ENCODE measurements around the gene OR6K2. TPM values are rescaled to one million over a fixed set of nuclear protein-coding genes. Genes with fewer than 3 reads are reported as not detected.

Gene OR6K2
- total and polyA plus RNA-seq, 2 of the 4 experiments (the other 2 are of a cell fraction): not detected

Other genes starting within 250 kb of the OR6K2 start
- not detected in 2 replicates for gene OR10K1, start 238.8 kb downstream of the OR6K2 start, total RNA-seq (2012; rRNA removed)
- not detected in 2 replicates for gene OR10K1, start 238.8 kb downstream of the OR6K2 start, polyA plus RNA-seq (2012; rRNA removed)
- gene OR10R2, start 228.4 kb downstream of the OR6K2 start, total RNA-seq (2012; rRNA removed): not detected in 2 replicates
- not detected in 2 replicates for gene OR10R2, start 228.4 kb downstream of the OR6K2 start, polyA plus RNA-seq (2012; rRNA removed)
- not detected in 2 replicates for gene OR6Y1, start 146.2 kb downstream of the OR6K2 start, total RNA-seq (2012; rRNA removed)
- not detected in 2 replicates for gene OR6Y1, start 146.2 kb downstream of the OR6K2 start, polyA plus RNA-seq (2012; rRNA removed)
- gene OR6P1, start 130.1 kb downstream of the OR6K2 start, total RNA-seq (2012; rRNA removed): not detected in 2 replicates
- not detected in 2 replicates for gene OR6P1, start 130.1 kb downstream of the OR6K2 start, polyA plus RNA-seq (2012; rRNA removed)
- not detected in 2 replicates for gene OR10X1, start 120.8 kb downstream of the OR6K2 start, total RNA-seq (2012; rRNA removed)
- gene OR10X1, start 120.8 kb downstream of the OR6K2 start, polyA plus RNA-seq (2012; rRNA removed): not detected in 2 replicates
- not detected in 2 replicates for gene OR10Z1, start 95.4 kb downstream of the OR6K2 start, total RNA-seq (2012; rRNA removed)
- gene OR10Z1, start 95.4 kb downstream of the OR6K2 start, polyA plus RNA-seq (2012; rRNA removed): not detected in 2 replicates
- gene SPTA1, start 13.9 kb downstream of the OR6K2 start, total RNA-seq (2012; rRNA removed): not detected in 2 replicates
- not detected in 2 replicates for gene SPTA1, start 13.9 kb downstream of the OR6K2 start, polyA plus RNA-seq (2012; rRNA removed)
- gene OR6K3, start 20.1 kb upstream of the OR6K2 start, total RNA-seq (2012; rRNA removed): not detected in 2 replicates
- not detected in 2 replicates for gene OR6K3, start 20.1 kb upstream of the OR6K2 start, polyA plus RNA-seq (2012; rRNA removed)
- not detected in 2 replicates for gene OR6K6, start 54.1 kb upstream of the OR6K2 start, total RNA-seq (2012; rRNA removed)
- gene OR6K6, start 54.1 kb upstream of the OR6K2 start, polyA plus RNA-seq (2012; rRNA removed): not detected in 2 replicates
- not detected in 2 replicates for gene OR6N1, start 71.5 kb upstream of the OR6K2 start, total RNA-seq (2012; rRNA removed)
- gene OR6N1, start 71.5 kb upstream of the OR6K2 start, polyA plus RNA-seq (2012; rRNA removed): not detected in 2 replicates
- gene OR6N2, start 80.6 kb upstream of the OR6K2 start, total RNA-seq (2012; rRNA removed): not detected in 2 replicates
- gene OR6N2, start 80.6 kb upstream of the OR6K2 start, polyA plus RNA-seq (2012; rRNA removed): not detected in 2 replicates
- not detected in 2 replicates for gene MNDA, start 130.7 kb upstream of the OR6K2 start, total RNA-seq (2012; rRNA removed)
- gene MNDA, start 130.7 kb upstream of the OR6K2 start, polyA plus RNA-seq (2012; rRNA removed): not detected in 2 replicates
- not detected in 2 replicates for gene PYHIN1, start 230.9 kb upstream of the OR6K2 start, total RNA-seq (2012; rRNA removed)
- gene PYHIN1, start 230.9 kb upstream of the OR6K2 start, polyA plus RNA-seq (2012; rRNA removed): not detected in 2 replicates

Data from IMR-90 (cell line).